Ascending aorta (tissue), 2 donors: ENCODE results near the gene FKBP2. TPM values are rescaled to one million over a fixed set of nuclear protein-coding genes. Genes with fewer than 3 reads are reported as not detected.

Experiments used
- DNase-seq, 2 donors: peaks; one replicate each; pipeline ENCODE4 v3.0.0-alpha.2; 2019; ENCODE audit warnings: low spot score in 2 of 2
- H3K27ac ChIP-seq, 2 donors: fragments of 200-600 bp; sonication (generic); one replicate each; pipeline ENCODE4 v1.5.1; 2016 to 2017; ENCODE audit warnings: mild to moderate bottlenecking in 1 of 2
- H3K27me3 ChIP-seq: fragments of 200-600 bp; sonication (generic); one replicate; pipeline ENCODE4 v1.5.1; 2017
- H3K36me3 ChIP-seq, 2 donors: fragments of 200-600 bp; sonication (generic); one replicate each; pipeline ENCODE4 v1.5.1; 2016
- H3K4me1 ChIP-seq, 2 donors: fragments of 200-600 bp; sonication (generic); one replicate each; pipeline ENCODE4 v1.5.1; 2016 to 2017; ENCODE audit warnings: mild to moderate bottlenecking in 1 of 2
- H3K4me3 ChIP-seq, 2 donors: fragments of 200-600 bp; sonication (generic); one replicate each; pipeline ENCODE4 v1.5.1; 2016 to 2017; ENCODE audit warnings: mild to moderate bottlenecking in 1 of 2
- H3K9me3 ChIP-seq, 2 donors: fragments of 200-600 bp; sonication (generic); one replicate each; pipeline ENCODE4 v1.5.1; 2016
- intact Hi-C: fragments of 100-400 bp; cut with DNase I; formaldehyde crosslinking; loops from one replicate; pipeline ENCODE4 v1.15.1; 2023
- total RNA-seq: library from RNA; depleted of rRNA; stranded (reverse); fragments of >200 nt; gene quantifications from one replicate; pipeline ENCODE4 v1.1.0, GENCODE V29; 2016
- TF ChIP-seq, protein P1 (sequence below), 3 experiments: fragments of 200-600 bp in 2 of 3; fragments of 450-650 bp in 1 of 3; sonication (generic) in 2 of 3; IDR thresholded peaks; one replicate each; pipeline ENCODE4 v1.5.1; 2016 to 2019; ENCODE audit warnings: antibody characterized with exemption in 3 of 3, mild to moderate bottlenecking in 1 of 3, moderate library complexity in 1 of 3

The FKBP2 gene
- total RNA-seq, 1 donor from 2014 or later, result 17.7 TPM

DNA sequence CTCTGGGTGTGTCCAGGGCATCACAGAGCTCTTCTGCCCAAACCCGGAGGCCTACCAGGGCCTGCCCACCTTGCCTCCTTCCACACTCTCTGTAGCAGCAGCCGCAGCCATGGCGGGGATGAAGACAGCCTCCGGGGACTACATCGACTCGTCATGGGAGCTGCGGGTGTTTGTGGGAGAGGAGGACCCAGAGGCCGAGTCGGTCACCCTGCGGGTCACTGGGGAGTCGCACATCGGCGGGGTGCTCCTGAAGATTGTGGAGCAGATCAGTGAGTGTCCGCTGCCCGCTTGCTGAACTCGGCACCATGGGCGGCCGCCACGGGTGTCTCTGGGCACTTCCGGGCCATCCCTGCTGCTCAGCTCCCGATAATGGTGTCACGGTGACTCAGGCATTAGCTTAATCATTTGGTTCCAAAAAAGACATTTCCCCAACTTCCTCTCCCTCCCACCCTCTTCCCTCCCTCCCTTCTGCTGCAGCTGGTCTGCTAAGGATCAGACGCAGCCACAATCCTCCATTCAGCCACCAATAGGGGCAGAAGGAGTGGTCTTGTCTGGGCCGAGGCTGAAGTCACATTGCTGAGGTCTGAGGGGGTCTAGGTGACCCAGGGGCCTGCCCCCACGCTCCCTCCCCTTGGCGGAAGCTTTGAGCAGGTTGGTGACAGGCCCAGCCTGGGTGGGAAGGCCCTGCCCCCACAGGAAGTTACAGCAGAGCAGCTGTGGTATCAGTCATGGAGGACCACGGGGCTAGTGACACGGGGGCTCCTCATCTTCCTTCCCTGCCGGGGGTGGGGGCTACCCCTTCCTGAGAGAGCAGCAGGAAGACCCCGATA is 33.4 kb upstream of the FKBP2 start:
- H3K36me3 ChIP-seq, result peaks cover 27 to 33% of the 10 kb centered on the region in 2 donors
- intact Hi-C loops, result no loop called here
- TF ChIP-seq, protein P1, sequence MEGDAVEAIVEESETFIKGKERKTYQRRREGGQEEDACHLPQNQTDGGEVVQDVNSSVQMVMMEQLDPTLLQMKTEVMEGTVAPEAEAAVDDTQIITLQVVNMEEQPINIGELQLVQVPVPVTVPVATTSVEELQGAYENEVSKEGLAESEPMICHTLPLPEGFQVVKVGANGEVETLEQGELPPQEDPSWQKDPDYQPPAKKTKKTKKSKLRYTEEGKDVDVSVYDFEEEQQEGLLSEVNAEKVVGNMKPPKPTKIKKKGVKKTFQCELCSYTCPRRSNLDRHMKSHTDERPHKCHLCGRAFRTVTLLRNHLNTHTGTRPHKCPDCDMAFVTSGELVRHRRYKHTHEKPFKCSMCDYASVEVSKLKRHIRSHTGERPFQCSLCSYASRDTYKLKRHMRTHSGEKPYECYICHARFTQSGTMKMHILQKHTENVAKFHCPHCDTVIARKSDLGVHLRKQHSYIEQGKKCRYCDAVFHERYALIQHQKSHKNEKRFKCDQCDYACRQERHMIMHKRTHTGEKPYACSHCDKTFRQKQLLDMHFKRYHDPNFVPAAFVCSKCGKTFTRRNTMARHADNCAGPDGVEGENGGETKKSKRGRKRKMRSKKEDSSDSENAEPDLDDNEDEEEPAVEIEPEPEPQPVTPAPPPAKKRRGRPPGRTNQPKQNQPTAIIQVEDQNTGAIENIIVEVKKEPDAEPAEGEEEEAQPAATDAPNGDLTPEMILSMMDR (IDR thresholded peaks at IDR 0.05), result no peak
- DNase-seq, result peak; percentile 50 to 81
- peak overlapping the region; percentile 24 to 50 for H3K4me3 ChIP-seq
- peak overlapping the region; percentile 48 to 66 for H3K27ac ChIP-seq
- H3K27me3 ChIP-seq, result no peaks in the 10 kb centered on the region
- H3K9me3 ChIP-seq, result no peaks in the 10 kb centered on the region
- H3K4me1 ChIP-seq, result no peaks in the 10 kb centered on the region

DNA sequence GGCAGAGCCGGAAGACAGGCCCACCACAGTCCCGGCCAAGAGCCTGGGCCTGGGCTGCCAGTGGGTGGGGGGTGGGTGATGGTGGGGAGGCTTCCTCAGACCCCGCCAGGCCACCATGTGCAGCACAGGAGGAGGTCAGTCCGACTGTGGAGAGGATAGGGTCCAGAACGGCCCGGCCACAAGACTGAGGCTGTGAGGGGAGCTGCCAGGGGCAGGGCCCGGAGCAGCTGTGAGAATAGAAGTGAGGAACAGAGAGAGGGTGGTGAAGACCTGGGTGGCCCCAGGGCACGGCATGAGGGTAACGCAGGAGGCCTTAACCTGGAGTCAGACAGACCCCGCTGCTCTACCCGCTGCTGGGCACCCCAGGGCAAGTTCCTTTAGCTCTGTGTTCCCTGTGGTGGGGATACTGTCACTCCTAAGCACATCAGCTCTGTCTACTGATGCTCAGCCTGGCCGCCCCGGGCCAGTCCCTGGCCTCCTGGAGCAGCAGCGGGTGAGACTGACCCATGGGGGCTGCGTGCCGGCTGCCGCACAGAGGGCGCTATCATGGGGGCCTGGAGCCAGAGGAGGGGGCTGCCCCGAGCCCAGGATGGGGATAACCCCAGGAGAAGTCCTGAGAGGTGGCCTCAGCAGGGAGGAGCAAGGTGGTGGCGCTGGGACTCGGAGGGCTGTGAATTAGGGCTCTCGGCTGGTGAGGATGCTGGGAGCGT is 32.7 kb upstream of the FKBP2 start:
- H3K9me3 ChIP-seq, result no peaks in the 10 kb centered on the region
- peak overlapping the region; percentile 48 to 66 for H3K27ac ChIP-seq
- H3K4me3 ChIP-seq, result peak overlapping the region; percentile 24 to 50
- H3K4me1 ChIP-seq, result no peaks in the 10 kb centered on the region
- TF ChIP-seq, protein P1 (IDR thresholded peaks at IDR 0.05), result no peak
- no peak for DNase-seq
- intact Hi-C loops, result no loop called here
- peaks cover 20 to 25% of the 10 kb centered on the region in 2 donors for H3K36me3 ChIP-seq
- H3K27me3 ChIP-seq, result no peaks in the 10 kb centered on the region

DNA sequence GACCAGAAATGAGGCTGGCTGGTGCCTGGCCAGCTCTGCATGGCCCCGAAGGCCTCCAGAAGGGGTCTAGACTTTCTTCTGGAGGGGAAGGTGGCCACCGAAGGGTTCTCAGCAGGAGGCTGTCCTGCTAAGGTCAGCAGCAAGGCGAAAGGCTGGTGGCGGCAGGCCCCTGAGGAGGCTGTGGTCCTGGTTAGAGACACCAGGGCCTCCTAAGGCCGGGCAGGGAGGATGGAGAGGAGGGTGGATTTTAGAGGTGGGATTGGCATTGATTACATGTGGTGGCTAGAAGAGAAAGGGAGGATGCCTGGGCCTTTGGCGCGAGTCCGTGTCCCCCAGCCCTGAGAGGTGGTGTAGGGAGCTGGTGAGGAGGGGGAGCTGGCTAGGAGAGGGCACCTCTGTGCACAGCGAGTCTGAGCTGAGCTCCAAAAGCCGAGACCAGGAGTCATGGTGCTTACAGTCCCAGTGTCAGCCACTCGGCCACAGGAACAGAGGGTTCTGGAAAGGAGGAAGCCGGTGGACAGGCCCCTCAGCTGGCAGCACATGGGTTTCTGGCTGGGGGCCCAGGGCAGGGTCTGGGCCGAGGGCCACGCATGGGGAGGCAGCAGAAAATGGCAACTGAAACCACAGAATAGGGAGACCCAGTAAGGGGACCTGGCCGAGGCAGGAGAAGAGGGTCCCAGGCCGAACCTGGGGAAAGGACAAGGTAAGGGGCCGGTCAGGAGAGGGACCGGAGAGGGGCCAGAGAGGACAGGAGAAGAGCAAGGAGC is 31.9 kb upstream of the FKBP2 start:
- intact Hi-C loops, result no loop called here
- H3K9me3 ChIP-seq, result no peaks in the 10 kb centered on the region
- H3K36me3 ChIP-seq, result peaks cover 12 to 18% of the 10 kb centered on the region in 2 donors
- H3K27ac ChIP-seq, result peak overlapping the region; percentile 48 to 66
- H3K4me1 ChIP-seq, result no peaks in the 10 kb centered on the region
- H3K27me3 ChIP-seq, result no peaks in the 10 kb centered on the region
- TF ChIP-seq, protein P1 (IDR thresholded peaks at IDR 0.05), result no peak
- DNase-seq, result no peak
- no peak overlapping the region for H3K4me3 ChIP-seq

GRCh38 chr11:64209563-64209843 is 31.4 kb upstream of the FKBP2 start:
- DNase-seq, result no peak
- no peak overlapping the region for H3K27ac ChIP-seq
- no peaks in the 10 kb centered on the region for H3K9me3 ChIP-seq
- peaks cover 9 to 14% of the 10 kb centered on the region in 2 donors for H3K36me3 ChIP-seq
- TF ChIP-seq, protein P1 (IDR thresholded peaks at IDR 0.05), result no peak
- intact Hi-C loops, result no loop called here
- no peaks in the 10 kb centered on the region for H3K27me3 ChIP-seq
- H3K4me1 ChIP-seq, result no peaks in the 10 kb centered on the region
- H3K4me3 ChIP-seq, result no peak overlapping the region

GRCh38 chr11:64210301-64211020 is 30.4 kb upstream of the FKBP2 start:
- no peak overlapping the region for H3K27ac ChIP-seq
- H3K4me1 ChIP-seq, result no peaks in the 10 kb centered on the region
- intact Hi-C loops, result no loop called here
- H3K36me3 ChIP-seq, result peaks cover 1 to 13% of the 10 kb centered on the region in 2 donors
- no peaks in the 10 kb centered on the region for H3K9me3 ChIP-seq
- H3K4me3 ChIP-seq, result no peak overlapping the region
- TF ChIP-seq, protein P1 (IDR thresholded peaks at IDR 0.05), result no peak
- no peak for DNase-seq
- no peaks in the 10 kb centered on the region for H3K27me3 ChIP-seq
